Raji (cell line): ENCODE measurements around the gene CDH9.

ENCODE experiments used
- POLR2A ChIP-seq: IDR thresholded peaks from 2 replicates; pipeline ENCODE4 v1.6.1; 2011; ENCODE audit warnings: low read depth, low read length, control low read depth; ENCODE audit not compliant: insufficient read depth

Gene CDH9

GRCh38 chr5:27038476-27038875 is at the start of gene CDH9:
CDH9 (minus strand) TSS chr5:27038586; CDS start chr5:26988333, 50,253 bp downstream.
- no peak for TF ChIP-seq POLR2A

- TF ChIP-seq POLR2A: no peak
These were observed 49.4 kb upstream of the CDH9 start for GRCh38 chr5:27087747-27088146.

GRCh38 chr5:27083449-27084415 is 45.3 kb upstream of the CDH9 start:
- TF ChIP-seq POLR2A: no peak

- no peak for TF ChIP-seq POLR2A
These were observed 41.8 kb upstream of the CDH9 start for GRCh38 chr5:27080147-27080546.

GRCh38 chr5:27062451-27062850 is 24.1 kb upstream of the CDH9 start:
- TF ChIP-seq POLR2A: no peak

GRCh38 chr5:27048510-27048909 is 10.1 kb upstream of the CDH9 start:
- no peak for TF ChIP-seq POLR2A

- TF ChIP-seq POLR2A: no peak
These were observed 3.0 kb upstream of the CDH9 start for GRCh38 chr5:27041372-27041771.

- TF ChIP-seq POLR2A: no peak
These were observed 3.8 kb downstream of the CDH9 start for GRCh38 chr5:27034565-27034964.

GRCh38 chr5:27026801-27027200 is 11.6 kb downstream of the CDH9 start:
- TF ChIP-seq POLR2A: no peak

GRCh38 chr5:27026063-27026462 is 12.3 kb downstream of the CDH9 start:
- TF ChIP-seq POLR2A: no peak

- no peak for TF ChIP-seq POLR2A
These were observed 16.9 kb downstream of the CDH9 start for GRCh38 chr5:27021471-27021870.

- no peak for TF ChIP-seq POLR2A
These were observed 17.4 kb downstream of the CDH9 start for GRCh38 chr5:27020973-27021372.

- no peak for TF ChIP-seq POLR2A
These were observed 22.6 kb downstream of the CDH9 start for GRCh38 chr5:27015758-27016157.

- no peak for TF ChIP-seq POLR2A
These were observed 27.1 kb downstream of the CDH9 start for GRCh38 chr5:27011274-27011673.

- TF ChIP-seq POLR2A: no peak
These were observed 27.7 kb downstream of the CDH9 start for GRCh38 chr5:27010646-27011045.

- TF ChIP-seq POLR2A: no peak
These were observed 28.9 kb downstream of the CDH9 start for GRCh38 chr5:27009540-27009915.
